ENCODE measurements around the gene GTF3C1. TPM values are rescaled to one million over a fixed set of nuclear protein-coding genes. Genes with fewer than 3 reads are reported as not detected.

The GTF3C1 gene
- total RNA-seq, 2 experiments from 2014 or later = 48.8 to 50.7 TPM

- no peaks in the 10 kb centered on the region for H3K27me3 Mint-ChIP-seq
- no peak for ATAC-seq
- CTCF ChIA-PET = interaction anchor here (0.7 to 0.8 kb wide), 3 partner anchors 9 to 537 kb away, joined by 3 read pairs; no protein-coding TSS in a partner anchor
- no peak for DNase-seq
- H3K4me3 Mint-ChIP-seq = no peak overlapping the region
- H3K27ac Mint-ChIP-seq = no peak overlapping the region
- intact Hi-C loops (cut with DNase I, micrococcal nuclease) = no loop called here
- peaks cover 31% of the 10 kb centered on the region for H3K36me3 Mint-ChIP-seq (ENCODE audit: low read depth)
- no peaks in the 10 kb centered on the region for H3K9me3 Mint-ChIP-seq (ENCODE audit: low read depth)
- H3K4me1 Mint-ChIP-seq = no peaks in the 10 kb centered on the region
- POLR2A ChIA-PET = no interaction called here
Measured at GRCh38 chr16:27482397-27483087, 67.2 kb downstream of the GTF3C1 start.

- Mint-ChIP-seq H3K9me3 (ENCODE audit: low read depth) (no peaks in the 10 kb centered on the region), H3K27me3 (no peaks in the 10 kb centered on the region), H3K36me3 (ENCODE audit: low read depth) (peaks cover 25% of the 10 kb centered on the region), H3K27ac (no peak overlapping the region), H3K4me1 (no peaks in the 10 kb centered on the region), H3K4me3 (no peak overlapping the region)
- POLR2A ChIA-PET = no interaction called here
- DNase-seq = no peak
- no peak for ATAC-seq
- intact Hi-C loops (cut with DNase I, micrococcal nuclease) = no loop called here
- CTCF ChIA-PET = interaction anchor here (0.6 kb wide), 1 partner anchor 43 kb away, joined by 3 read pairs; no protein-coding TSS in a partner anchor
Measured at GRCh38 chr16:27481282-27481934, 68.3 kb downstream of the GTF3C1 start.

- ChIA-PET POLR2A (interaction anchor here (0.6 kb wide), 1 partner anchor 41 kb away, joined by 7 read pairs; no protein-coding TSS in a partner anchor), CTCF (interaction anchor here (0.6 kb wide), 1 partner anchor 43 kb away, joined by 3 read pairs; no protein-coding TSS in a partner anchor)
- Mint-ChIP-seq H3K27me3 (no peaks in the 10 kb centered on the region), H3K27ac (no peak overlapping the region), H3K4me1 (no peaks in the 10 kb centered on the region), H3K4me3 (no peak overlapping the region), H3K36me3 (ENCODE audit: low read depth) (peaks cover 24% of the 10 kb centered on the region), H3K9me3 (ENCODE audit: low read depth) (no peaks in the 10 kb centered on the region)
- ATAC-seq = no peak
- intact Hi-C loops (cut with DNase I, micrococcal nuclease) = no loop called here
- DNase-seq = no peak
Measured at GRCh38 chr16:27480761-27481160, 69.0 kb downstream of the GTF3C1 start.

GRCh38 chr16:27476240-27476639 is 73.5 kb downstream of the GTF3C1 start:
- no peak for ATAC-seq
- intact Hi-C loops (cut with DNase I, micrococcal nuclease) = no loop called here
- no peak for DNase-seq
- Mint-ChIP-seq H3K27me3 (no peaks in the 10 kb centered on the region), H3K27ac (no peak overlapping the region), H3K4me1 (no peaks in the 10 kb centered on the region), H3K4me3 (no peak overlapping the region), H3K36me3 (ENCODE audit: low read depth) (peaks cover 32% of the 10 kb centered on the region), H3K9me3 (ENCODE audit: low read depth) (no peaks in the 10 kb centered on the region)
- ChIA-PET POLR2A (no interaction called here), CTCF (no interaction called here)

GRCh38 chr16:27475561-27475960 is 74.2 kb downstream of the GTF3C1 start:
- CTCF ChIA-PET = no interaction called here
- Mint-ChIP-seq H3K27ac (no peak overlapping the region), H3K4me1 (no peaks in the 10 kb centered on the region), H3K36me3 (ENCODE audit: low read depth) (peaks cover 38% of the 10 kb centered on the region), H3K9me3 (ENCODE audit: low read depth) (no peaks in the 10 kb centered on the region), H3K4me3 (no peak overlapping the region), H3K27me3 (no peaks in the 10 kb centered on the region)
- DNase-seq (no peak), ATAC-seq (no peak)
- intact Hi-C loops (cut with DNase I, micrococcal nuclease) = no loop called here
- POLR2A ChIA-PET = no interaction called here

GRCh38 chr16:27474921-27475320 is 74.8 kb downstream of the GTF3C1 start:
- ChIA-PET POLR2A (no interaction called here), CTCF (no interaction called here)
- DNase-seq (no peak), ATAC-seq (no peak)
- Mint-ChIP-seq H3K9me3 (ENCODE audit: low read depth) (no peaks in the 10 kb centered on the region), H3K27ac (no peak overlapping the region), H3K4me1 (no peaks in the 10 kb centered on the region), H3K27me3 (no peaks in the 10 kb centered on the region), H3K4me3 (no peak overlapping the region), H3K36me3 (ENCODE audit: low read depth) (peaks cover 41% of the 10 kb centered on the region)
- intact Hi-C loops (cut with DNase I, micrococcal nuclease) = no loop called here

GRCh38 chr16:27474041-27474440 is 75.7 kb downstream of the GTF3C1 start:
- CTCF ChIA-PET = no interaction called here
- H3K36me3 Mint-ChIP-seq (ENCODE audit: low read depth) = peaks cover 50% of the 10 kb centered on the region
- POLR2A ChIA-PET = no interaction called here
- ATAC-seq (no peak), DNase-seq (no peak)
- H3K4me3 Mint-ChIP-seq = no peak overlapping the region
- no peaks in the 10 kb centered on the region for H3K4me1 Mint-ChIP-seq
- no peaks in the 10 kb centered on the region for H3K9me3 Mint-ChIP-seq (ENCODE audit: low read depth)
- H3K27me3 Mint-ChIP-seq = no peaks in the 10 kb centered on the region
- intact Hi-C loops (cut with DNase I, micrococcal nuclease) = no loop called here
- no peak overlapping the region for H3K27ac Mint-ChIP-seq

GRCh38 chr16:27473101-27473900 is 76.4 kb downstream of the GTF3C1 start:
- ATAC-seq (no peak), DNase-seq (no peak)
- H3K36me3 Mint-ChIP-seq (ENCODE audit: low read depth) = peaks cover 48% of the 10 kb centered on the region
- ChIA-PET CTCF (interaction anchor here (0.6 kb wide), 1 partner anchor 9 kb away, joined by 3 read pairs; no protein-coding TSS in a partner anchor), POLR2A (no interaction called here)
- no peaks in the 10 kb centered on the region for H3K9me3 Mint-ChIP-seq (ENCODE audit: low read depth)
- H3K4me1 Mint-ChIP-seq = no peaks in the 10 kb centered on the region
- H3K4me3 Mint-ChIP-seq = no peak overlapping the region
- H3K27ac Mint-ChIP-seq = no peak overlapping the region
- intact Hi-C loops (cut with DNase I, micrococcal nuclease) = no loop called here
- no peaks in the 10 kb centered on the region for H3K27me3 Mint-ChIP-seq

- Mint-ChIP-seq H3K4me3 (no peak overlapping the region), H3K36me3 (ENCODE audit: low read depth) (peaks cover 54% of the 10 kb centered on the region), H3K27me3 (no peaks in the 10 kb centered on the region), H3K27ac (peak overlapping the region; percentile 48), H3K4me1 (no peaks in the 10 kb centered on the region), H3K9me3 (ENCODE audit: low read depth) (no peaks in the 10 kb centered on the region)
- POLR2A ChIA-PET = no interaction called here
- intact Hi-C loops (cut with DNase I, micrococcal nuclease) = no loop called here
- no peak for DNase-seq
- CTCF ChIA-PET = interaction anchor here (0.6 kb wide), 1 partner anchor 96 kb away, joined by 3 read pairs; no protein-coding TSS in a partner anchor
- ATAC-seq = no peak
Measured at GRCh38 chr16:27472091-27473020, 77.4 kb downstream of the GTF3C1 start.

GRCh38 chr16:27471661-27472060 is 78.1 kb downstream of the GTF3C1 start:
- CTCF ChIA-PET = interaction anchor here (0.6 kb wide), 1 partner anchor 96 kb away, joined by 3 read pairs; no protein-coding TSS in a partner anchor
- intact Hi-C loops (cut with DNase I, micrococcal nuclease) = no loop called here
- Mint-ChIP-seq H3K4me1 (no peaks in the 10 kb centered on the region), H3K9me3 (ENCODE audit: low read depth) (no peaks in the 10 kb centered on the region), H3K27ac (no peak overlapping the region), H3K36me3 (ENCODE audit: low read depth) (peaks cover 56% of the 10 kb centered on the region), H3K4me3 (no peak overlapping the region), H3K27me3 (no peaks in the 10 kb centered on the region)
- POLR2A ChIA-PET = no interaction called here
- DNase-seq (no peak), ATAC-seq (no peak)
